ENCODE measurements around the gene IL7R.

The IL7R gene, protein sequence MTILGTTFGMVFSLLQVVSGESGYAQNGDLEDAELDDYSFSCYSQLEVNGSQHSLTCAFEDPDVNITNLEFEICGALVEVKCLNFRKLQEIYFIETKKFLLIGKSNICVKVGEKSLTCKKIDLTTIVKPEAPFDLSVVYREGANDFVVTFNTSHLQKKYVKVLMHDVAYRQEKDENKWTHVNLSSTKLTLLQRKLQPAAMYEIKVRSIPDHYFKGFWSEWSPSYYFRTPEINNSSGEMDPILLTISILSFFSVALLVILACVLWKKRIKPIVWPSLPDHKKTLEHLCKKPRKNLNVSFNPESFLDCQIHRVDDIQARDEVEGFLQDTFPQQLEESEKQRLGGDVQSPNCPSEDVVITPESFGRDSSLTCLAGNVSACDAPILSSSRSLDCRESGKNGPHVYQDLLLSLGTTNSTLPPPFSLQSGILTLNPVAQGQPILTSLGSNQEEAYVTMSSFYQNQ

DNA sequence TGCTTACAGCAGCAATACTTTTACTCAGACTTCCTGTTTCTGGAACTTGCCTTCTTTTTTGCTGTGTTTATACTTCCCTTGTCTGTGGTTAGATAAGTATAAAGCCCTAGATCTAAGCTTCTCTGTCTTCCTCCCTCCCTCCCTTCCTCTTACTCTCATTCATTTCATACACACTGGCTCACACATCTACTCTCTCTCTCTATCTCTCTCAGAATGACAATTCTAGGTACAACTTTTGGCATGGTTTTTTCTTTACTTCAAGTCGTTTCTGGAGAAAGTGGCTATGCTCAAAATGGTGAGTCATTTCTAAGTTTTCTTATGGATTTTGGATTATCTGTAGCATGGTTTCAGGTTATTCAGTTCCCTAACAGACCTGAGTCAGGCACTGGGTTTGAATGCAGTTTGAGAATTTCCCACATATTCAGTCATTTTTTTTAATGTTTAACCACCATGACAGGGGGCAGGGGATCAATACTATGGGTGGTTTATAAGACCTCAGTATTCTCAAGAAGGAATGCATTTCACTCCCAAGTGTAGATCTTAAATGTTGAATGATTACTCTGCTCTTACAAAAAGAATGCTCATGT, at the start of gene IL7R:
TSS of gene IL7R (plus strand) at position 127 of the 587 bp plus-strand sequence. CDS start at position 214, 87 bp downstream.
- no peak for DNase-seq (ENCODE audit: low read depth in 2 of 2)

DNA sequence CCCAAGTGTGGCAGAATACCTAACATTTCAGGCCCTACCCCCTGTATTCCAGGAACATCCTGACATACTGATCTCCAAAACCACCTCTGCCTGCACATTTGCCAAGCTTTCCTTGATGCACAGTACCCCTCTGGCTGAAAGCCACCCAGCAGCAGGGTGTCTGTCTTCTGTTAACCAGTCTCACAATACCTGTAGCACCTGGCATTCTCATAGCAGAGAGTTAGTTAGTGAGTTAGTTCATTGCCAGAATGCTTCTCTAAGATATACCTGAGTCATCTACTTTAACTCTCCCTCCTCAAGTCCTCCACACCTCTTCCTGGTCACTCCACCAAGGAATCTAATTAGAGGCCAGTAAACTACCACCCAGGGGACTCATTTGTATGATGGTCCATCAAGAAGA, 46.1 kb upstream of the IL7R start:
- no peak for DNase-seq (ENCODE audit: low read depth in 2 of 2)

DNA sequence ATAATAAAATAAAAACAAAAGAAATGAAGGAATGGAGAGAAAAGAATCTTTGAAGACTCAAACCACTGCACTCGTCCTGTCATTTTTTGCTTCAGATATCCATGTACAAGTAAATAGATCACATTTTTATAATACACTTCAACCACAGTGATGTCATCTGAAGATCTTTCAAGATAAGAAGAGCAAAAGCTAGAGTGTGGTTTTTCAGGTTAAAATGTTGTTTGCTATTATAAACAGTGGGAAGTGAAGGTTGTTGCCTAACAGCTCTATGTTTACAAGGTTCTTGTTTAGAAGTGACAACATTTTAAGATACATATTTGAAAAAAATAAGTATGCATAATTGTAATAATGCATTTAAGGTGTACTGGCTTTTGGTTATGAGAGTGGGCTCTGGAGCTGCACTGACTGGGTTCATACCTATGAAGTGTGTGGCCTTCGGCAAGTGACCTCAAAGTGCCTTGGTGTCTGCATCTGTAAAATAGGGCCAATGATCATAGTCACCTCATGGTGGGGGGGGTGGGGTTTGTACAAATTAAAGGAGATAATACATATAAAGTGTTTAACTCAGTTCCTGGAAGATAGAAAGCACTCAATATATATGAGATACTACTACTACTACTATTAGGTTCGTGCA, 45.5 kb upstream of the IL7R start:
- no peak for DNase-seq (ENCODE audit: low read depth in 2 of 2)

DNA sequence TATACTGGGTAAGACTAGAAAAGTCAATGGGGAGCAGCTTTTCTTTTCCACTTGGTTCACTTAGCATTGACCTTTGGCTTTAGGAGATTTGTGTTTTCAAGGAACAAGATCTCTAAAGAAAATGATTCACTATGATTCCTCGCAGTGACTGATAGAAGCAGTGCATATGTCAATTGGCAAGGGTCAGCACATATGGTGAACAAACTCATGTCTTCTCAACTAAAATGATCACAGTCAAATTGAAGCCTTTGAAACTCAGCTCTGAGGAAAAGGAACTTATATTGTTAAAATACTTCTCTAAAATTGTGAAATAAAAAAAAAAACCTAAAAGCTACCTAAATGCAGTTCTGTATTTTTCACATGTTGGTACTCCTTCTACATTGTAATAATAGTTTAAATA, 43.2 kb upstream of the IL7R start:
- DNase-seq (ENCODE audit: low read depth in 2 of 2): no peak

DNA sequence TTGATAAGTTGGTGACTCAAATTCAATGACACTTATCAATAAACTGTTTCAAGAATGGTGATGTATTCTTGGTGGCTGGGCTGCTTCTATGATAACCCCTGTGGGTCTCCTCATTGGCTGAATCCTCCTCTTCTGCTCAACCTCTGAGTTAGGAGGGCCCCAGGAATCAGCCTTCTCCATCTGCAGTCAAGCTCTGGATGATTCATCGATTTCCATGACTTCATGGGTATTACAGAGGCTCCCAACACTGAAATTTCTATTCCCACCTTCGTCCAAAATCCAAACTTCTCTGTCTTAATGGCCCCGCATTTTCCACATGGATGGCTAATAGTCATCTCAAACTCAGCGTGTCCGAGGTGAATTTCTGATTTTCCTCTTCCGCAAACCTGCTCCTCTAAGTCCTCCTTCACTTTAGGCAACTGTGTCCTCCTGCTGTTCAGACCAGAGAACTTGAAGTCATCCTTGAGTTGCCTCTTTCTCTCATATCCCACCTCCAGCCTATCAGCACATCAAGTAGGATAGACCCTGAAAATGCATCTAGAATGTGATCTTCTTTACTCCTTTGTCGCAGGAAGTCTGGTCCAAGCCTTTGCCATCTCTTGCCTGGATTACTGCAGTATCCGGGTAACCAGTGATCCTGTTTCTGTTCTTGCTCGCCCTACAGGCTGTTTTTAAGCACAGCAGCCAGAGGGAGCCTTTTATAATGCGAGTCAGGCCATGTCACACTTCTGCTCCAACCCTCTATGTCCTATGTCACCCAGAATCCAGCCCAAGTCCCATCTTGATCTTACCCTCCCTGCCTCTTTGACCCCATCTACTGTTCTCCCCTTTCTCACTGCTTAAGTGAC, 41.4 kb upstream of the IL7R start:
- DNase-seq (ENCODE audit: low read depth in 2 of 2): no peak

DNA sequence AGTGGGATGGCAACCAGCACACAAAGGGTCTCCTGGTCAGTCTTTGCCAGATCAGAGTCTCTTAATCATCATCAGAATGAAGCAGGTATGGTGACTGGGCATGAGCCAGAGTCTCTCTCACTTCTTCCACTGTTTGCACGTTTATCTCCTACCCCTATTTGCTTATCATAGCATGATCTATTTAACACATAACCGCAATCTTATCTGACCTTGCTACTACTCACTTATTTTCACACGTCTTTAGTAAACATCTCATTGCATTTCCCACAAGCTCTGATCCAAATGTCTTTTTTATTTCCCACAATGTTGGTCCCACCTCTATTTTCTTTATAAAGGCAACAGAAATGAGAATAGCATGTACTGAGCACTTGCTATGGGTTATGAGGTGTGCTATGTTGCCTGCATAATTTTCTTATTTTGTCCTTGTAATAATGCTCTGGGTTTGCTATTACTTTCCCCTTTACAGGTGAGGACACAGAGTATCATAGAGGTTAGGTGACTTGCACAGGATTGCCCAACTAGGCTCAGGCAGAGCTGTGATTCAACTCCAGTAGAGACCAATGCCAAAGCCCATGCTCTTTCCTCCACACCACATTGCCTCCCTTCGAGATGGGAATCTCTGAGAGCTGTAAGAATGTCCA, 39.7 kb upstream of the IL7R start:
- DNase-seq (ENCODE audit: low read depth in 2 of 2): no peak

DNA sequence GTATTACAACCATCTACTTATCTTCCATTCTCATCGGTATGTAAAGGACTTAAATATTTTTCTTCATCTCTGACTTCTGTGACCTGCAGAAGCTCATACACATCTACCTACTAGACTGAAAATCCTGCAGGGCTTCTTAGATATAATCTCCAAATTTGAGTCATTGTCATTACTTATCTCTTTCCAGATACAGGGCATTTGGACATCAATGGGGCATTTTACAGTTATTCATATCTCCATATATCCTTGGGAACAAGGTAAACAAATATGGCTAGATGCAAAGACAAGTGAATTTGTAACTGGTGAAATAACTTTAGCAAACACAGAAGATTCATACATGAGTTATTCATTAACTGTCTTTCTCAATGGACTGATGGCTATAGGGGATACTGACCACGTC, 37.7 kb upstream of the IL7R start:
- DNase-seq (ENCODE audit: low read depth in 2 of 2): no peak

DNA sequence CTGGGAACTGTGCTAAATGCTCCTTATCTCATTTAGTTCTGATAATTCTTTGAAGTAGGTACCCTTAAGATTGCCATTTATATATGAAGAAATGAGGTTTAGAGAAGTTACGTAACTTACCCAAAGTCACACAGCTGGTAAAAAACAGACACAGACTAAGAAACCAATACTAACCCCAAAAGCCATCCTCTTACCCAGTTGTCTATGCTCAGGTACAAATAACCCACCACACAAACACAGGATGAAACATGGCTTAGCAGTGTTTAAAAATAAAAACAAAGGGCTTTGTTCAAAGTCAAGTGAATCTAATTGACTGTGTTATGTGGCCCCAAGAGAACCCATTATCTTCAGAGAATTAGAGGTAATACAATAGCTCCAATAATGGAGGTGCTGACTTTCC, 37.0 kb upstream of the IL7R start:
- no peak for DNase-seq (ENCODE audit: low read depth in 2 of 2)

DNA sequence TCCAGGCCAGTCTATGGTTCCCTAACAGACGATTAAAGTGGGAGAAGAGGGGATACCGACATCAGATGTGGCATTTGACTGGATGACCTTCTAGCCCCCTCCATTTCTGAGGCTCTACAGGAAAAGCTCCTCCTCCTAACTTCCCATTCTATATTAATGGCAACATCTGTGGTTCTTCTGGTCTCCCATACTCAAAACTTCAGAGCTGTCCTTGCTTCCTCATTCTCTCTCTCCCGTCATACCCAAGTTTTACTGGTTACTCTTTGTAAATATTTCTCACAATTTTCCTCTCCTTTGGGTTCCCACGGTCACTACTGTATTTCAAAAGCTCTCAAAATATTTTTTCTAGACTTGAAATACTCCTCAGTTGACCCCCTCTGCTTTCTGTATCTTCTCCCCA, 36.0 kb upstream of the IL7R start:
- no peak for DNase-seq (ENCODE audit: low read depth in 2 of 2)

DNA sequence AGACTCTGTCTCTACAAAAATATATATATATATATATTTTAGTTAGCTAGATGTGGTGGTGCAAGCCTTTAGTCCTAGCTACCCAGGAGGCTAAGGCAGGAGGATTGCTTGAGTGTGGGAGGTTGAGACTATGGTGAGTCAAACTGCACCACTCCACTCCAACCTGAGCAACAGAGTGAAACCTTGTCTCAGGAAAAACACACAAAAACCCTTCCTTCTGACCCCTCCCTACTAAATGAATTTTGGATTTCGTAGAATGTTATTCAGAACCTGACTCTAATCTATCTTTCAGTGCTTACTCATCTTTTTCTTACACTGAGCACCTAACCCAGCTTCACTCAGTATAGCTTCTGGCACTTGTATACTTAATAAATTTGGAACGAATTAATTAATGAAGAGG, 35.2 kb upstream of the IL7R start:
- DNase-seq (ENCODE audit: low read depth in 2 of 2): no peak

DNA sequence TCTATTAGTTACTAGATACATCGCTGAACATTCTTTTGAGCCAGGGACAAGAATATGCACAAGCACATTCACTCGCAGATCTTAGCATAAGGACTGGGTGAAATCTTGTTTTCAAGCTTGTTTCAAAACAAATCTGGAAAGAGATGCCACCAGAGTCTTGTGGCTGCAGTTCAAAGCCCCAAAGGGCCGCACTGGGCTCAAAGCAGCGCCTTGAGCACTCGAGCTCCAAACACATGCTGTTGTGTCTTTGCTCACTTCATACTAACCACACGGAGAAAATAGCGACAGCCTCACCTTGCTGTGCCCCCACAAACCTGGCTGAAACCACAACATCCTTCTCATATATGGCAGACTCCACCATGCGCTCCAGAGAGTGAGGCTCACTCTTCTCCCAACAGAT, 34.2 kb upstream of the IL7R start:
- no peak for DNase-seq (ENCODE audit: low read depth in 2 of 2)

DNA sequence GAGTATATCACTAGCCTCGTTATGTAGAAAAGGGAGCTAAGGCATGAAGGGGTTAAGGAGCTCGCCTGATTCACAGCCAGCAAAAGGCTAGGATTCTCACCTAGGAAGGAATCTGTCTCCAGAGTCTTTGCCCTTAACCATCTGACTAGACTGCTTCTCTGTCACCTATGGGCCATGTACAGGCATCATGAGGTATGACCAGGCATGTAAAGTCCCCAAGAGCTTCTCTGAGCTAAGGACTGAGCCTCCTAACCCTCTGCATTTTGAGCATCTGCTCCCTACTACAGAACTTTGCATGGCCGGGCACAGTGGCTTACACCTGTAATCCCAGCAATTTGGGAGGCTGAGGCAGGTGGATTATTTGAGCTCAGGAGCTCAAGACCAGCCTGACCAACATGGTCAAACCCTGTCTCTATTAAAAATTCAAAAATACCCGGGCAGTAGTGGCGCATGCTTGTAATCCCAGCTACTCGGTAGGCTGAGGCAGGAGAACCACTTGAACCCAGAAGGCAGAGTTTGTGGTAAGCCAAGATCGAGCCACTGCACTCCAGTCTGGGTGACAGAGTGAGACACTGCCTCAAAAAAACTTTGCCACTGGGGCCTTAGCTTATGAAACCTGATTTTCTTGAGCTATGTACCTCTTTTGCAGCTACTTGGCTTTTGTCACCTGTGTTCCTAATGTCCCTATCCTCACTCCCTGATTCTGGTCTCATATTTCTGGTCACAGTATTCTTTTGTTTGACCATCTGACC, 33.2 kb upstream of the IL7R start:
- DNase-seq (ENCODE audit: low read depth in 2 of 2): no peak

DNA sequence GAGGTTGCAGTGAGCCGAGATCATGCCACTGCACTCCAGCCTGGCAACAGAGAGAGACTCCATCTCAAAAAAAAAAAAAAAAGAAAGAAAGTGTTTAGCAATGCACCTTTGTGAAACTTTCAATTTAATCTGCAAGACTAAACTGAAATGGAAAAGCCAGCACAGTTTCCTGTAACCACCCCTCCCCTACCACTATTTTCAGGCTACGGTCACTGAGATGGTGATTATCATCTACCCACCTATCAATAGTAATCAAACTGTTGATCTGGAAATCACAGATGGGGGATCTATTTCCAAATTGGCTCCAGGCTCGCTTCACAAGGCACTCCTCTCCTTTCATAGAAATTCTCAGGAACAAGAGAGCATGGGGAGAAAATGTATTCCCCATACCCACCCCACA, 30.6 kb upstream of the IL7R start:
- DNase-seq (ENCODE audit: low read depth in 2 of 2): no peak

DNA sequence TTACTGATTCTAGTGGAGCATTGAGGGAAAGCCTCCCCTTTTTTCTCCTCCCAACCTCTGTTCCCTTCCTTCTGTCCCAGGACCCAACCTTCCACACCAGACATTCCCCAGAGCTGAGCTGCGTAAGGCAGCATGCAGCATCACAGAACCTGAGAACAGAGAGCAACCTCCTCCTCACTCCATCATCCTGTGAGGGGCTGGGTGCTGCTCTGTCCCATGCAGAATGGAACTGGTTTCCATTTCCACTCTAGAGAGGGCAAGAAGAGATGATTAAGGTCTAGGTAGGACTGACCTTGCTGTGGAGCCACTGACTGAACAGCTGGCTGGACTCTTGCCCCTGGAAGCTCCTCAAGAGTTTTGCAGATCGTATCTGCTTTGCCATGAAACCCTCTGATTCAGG, 30.1 kb upstream of the IL7R start:
- DNase-seq (ENCODE audit: low read depth in 2 of 2): no peak

DNA sequence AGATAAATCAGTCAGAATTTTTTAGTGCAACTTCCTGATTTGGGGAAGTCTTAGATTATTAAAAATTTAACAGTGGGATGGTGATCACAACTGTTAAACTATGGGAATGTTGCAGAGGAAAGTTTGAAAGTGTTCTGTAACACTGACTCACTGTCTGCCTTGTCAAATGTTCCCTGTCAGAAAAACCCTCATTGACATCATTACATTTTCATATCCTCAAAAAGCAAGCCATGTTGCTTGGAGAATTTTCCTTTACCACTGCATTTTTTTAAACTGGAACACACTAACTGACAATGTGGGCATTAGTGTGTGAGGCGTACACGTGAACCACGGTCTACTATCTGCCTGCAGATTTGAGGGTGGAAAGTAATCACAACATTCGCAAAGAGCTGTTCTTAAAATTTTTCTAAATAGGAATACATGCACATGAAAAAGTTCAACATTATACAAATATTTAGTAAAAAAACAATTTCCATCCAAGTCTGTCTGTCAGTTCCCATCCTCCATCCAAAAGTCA, 28.6 kb upstream of the IL7R start:
- no peak for DNase-seq (ENCODE audit: low read depth in 2 of 2)

DNA sequence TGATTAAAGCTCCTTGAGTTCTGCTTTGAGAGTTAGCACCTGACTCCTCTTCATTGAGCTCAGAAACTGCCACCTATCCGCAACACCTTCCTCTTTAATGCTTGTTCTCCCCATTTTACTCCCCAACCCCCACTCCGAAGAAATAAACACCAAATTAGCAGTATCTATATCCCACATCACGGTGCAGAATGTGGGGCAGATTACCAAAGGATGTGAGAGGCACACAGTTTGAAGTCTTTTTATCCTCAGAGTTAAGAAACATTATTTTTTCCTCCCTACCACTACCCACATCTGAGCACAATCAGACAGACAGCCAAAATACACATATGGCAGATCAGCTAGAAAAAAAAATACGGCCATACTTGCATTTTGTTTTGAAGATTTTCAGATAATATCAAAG, 26.1 kb upstream of the IL7R start:
- no peak for DNase-seq (ENCODE audit: low read depth in 2 of 2)

DNA sequence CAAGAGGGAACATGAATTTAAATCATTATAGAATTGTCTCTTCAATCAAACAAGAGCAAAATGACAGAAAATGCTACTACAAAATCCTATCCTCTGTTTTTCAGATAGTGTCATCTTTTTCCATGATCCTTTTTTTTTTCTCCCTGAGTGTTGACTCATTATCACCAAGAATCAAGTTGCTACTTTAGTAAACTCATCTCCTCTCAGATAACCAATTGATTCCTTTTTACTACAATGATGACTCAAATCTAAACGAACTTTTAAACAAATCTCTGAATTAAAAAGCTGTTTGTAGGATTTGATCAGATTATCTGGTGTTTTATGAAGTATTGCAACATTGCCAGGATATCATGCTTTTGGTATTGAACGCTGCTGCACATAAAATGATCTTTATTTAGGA, 23.9 kb upstream of the IL7R start:
- no peak for DNase-seq (ENCODE audit: low read depth in 2 of 2)

DNA sequence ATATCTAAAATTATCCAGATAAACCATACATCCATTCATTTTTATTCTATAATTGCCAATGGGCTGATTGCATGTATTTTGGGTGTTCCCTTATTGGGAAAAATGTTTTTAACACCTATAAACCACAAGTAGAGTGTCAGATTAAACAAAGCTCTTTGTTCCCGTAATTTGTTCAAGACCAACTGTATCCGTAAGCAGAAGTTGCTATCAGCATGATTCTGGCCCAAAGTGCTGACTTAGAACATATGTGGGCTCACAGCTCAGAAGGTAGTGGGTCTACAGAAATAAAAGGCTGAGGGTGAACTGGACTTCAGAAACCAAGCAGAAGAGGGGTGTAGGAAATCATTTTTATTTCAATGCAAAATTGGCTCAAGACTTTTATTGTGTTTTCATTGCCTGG, 23.5 kb upstream of the IL7R start:
- no peak for DNase-seq (ENCODE audit: low read depth in 2 of 2)

DNA sequence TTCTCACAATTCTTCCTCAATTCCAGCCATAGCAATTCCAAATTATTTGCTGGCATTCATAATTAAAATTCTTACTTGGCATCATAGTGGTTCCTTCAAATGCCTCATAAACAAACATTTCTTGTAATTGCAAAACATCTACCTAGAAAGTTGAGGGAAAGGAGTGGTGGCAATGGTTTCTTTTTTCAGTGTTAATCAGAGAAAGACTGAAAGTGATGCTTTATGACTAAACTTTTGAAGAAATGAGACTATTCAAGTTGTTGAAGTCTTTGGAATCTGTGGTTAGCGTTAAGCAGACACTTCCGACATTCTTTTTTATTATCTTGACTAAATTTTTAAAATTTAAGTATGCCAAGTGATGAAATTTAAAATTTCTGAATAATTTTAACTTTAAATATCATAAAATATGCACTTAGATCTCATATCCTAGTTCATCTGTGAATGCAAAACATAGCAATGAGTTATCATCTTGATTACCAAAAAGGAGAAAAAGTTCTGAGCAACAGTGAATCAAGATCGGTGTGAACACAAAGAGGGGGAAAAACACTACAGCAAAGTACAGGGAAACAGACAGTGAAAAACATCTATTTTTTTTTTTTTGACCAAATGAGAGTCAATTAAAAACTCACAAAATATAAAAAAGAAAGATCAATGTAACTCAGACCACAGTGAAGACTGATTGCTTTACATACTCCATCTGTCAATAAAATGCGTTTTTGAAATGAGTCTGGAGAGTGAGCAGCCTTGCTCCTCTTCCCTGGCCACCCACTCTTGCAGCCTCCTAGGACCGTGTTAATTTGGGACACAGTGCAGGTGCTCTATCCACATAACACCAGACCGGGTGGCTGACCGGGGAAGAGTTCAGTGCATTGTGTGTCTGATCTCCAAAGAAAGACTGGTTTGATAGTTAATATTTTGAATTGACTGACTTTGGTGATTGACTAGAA, 20.6 kb upstream of the IL7R start:
- no peak for DNase-seq (ENCODE audit: low read depth in 2 of 2)
